Measurements from ENCODE around the gene KRTAP3-2.

DNA sequence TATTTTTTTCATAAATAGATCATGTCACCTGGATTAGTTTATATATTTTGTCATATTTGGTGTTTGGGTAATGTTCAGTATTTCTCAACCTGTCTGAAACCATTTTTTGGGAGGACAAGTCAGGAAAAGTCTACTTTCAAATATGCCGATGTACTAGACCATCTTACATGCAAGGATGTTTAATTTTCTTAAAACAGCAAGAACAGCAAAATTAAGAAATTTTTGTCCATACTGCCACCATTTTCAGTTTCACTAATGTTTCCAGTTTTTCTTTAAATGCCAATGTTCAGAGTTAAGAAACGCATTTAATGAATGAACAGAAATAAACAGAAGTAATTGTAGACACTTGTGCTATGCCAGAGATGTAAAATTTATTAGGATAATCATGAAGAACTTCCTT lies 6.6 kb downstream of the KRTAP3-2 start:
- TF ChIP-seq, protein P1, sequence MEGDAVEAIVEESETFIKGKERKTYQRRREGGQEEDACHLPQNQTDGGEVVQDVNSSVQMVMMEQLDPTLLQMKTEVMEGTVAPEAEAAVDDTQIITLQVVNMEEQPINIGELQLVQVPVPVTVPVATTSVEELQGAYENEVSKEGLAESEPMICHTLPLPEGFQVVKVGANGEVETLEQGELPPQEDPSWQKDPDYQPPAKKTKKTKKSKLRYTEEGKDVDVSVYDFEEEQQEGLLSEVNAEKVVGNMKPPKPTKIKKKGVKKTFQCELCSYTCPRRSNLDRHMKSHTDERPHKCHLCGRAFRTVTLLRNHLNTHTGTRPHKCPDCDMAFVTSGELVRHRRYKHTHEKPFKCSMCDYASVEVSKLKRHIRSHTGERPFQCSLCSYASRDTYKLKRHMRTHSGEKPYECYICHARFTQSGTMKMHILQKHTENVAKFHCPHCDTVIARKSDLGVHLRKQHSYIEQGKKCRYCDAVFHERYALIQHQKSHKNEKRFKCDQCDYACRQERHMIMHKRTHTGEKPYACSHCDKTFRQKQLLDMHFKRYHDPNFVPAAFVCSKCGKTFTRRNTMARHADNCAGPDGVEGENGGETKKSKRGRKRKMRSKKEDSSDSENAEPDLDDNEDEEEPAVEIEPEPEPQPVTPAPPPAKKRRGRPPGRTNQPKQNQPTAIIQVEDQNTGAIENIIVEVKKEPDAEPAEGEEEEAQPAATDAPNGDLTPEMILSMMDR (IDR thresholded peaks at IDR 0.05 in 4 of 5, conservative IDR thresholded peaks at IDR 0.05 in 1 of 5), result no peak
- TF ChIP-seq POLR2A (IDR thresholded peaks at IDR 0.05), result no peak
